ELR (cell line): ENCODE results near the gene TNIP3.
"Not testable (repeated sequence)": the region's sequence is repeated elsewhere in the genome, so short reads cannot be mapped to it uniquely, and the experiment has no call there.

Experiments
- DNase-seq: peaks from one replicate; pipeline ENCODE4 v3.0.0-alpha.2; 2015; ENCODE audit warnings: low read depth

The TNIP3 gene, protein sequence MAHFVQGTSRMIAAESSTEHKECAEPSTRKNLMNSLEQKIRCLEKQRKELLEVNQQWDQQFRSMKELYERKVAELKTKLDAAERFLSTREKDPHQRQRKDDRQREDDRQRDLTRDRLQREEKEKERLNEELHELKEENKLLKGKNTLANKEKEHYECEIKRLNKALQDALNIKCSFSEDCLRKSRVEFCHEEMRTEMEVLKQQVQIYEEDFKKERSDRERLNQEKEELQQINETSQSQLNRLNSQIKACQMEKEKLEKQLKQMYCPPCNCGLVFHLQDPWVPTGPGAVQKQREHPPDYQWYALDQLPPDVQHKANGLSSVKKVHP

GRCh38 chr4:121164291-121164690, at the start of gene TNIP3:
Gene TNIP3 (minus strand): TSS chr4:121164321. CDS start chr4:121164125, 196 bp downstream.
- peak; percentile 78 for DNase-seq

- DNase-seq = no peak
These were observed 48.7 kb upstream of the TNIP3 start for GRCh38 chr4:121212806-121213205.

DNA sequence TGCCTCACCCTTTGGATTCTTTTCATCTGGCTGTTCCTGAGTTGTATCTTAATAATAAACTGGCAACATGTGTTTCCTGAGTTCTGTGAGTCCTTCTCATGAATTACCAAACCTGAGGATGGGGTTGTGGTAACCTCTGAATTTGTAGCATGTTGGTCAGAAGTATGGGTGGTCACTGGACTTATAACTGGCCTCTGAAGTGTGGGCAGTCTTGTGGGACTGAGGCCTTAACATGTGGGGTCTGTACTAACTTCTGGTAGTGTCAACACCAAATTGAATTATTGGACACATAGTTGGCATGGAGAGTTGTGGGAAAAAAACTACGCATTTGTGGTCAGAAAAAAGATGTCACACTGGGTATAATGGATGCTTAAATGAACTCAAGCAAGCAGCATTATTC, 45.0 kb upstream of the TNIP3 start:
- no peak for DNase-seq

- no peak for DNase-seq
These were observed 44.3 kb upstream of the TNIP3 start for GRCh38 chr4:121208244-121209007.

DNA sequence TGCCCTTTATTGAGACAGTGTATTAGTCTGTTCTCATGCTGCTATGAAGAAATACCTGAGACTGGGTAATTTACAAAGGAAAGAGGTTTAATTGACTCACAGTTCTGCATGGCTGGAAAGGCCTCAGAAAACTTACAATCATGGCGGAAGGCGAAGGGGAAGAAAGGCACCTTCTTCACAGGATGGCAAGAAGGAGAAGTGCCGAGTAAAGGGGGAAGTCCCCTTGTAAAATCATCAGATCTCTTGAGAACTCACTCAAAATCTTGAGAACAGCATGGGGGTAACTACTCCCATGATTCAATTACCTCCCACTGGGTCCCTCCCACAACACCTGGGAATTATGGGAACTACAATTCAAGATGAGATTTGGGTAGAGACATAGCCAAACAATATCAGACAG, 41.7 kb upstream of the TNIP3 start:
- not testable (repeated sequence) for DNase-seq

- DNase-seq = no peak
These were observed 36.8 kb upstream of the TNIP3 start for GRCh38 chr4:121200795-121201472.

DNA sequence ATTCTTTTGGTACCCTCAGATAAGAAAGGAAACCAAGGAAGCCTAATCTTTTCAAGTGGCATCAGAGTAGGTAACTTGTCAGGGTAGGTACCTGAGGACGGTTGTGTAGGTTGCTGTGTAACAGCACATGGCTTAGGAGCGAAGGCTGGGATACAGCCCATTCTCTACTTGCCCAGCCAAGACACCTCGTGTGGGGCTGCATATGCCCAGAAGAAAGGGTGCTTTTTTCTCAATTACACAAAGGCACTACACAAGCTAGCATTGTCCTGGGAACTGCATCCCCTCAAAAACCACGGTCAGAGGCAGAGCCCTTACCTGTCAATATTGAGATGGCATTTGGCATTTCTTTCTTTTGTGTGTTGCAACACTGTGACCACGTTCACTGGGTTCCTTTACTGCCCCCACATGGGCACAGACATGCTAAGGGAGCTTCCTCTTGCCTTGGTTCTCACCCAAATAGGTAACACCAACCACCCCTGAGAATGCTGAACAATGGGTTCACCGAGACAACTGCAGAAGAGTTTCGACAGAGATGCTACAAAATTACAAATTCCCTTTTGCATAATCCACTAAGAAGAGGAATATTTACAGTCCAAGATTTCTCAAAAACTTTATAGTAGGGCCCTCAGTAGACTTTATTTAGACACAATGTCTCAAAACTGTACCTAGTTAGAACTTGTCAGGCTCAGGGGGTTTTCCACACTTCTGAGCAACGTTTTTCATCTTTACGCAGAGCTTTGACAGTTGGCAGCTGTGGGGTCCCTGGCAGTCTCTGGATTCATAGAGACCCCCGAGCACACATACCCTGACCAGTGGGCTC, 35.8 kb upstream of the TNIP3 start:
- DNase-seq = no peak

GRCh38 chr4:121198251-121198650, 34.1 kb upstream of the TNIP3 start:
- DNase-seq = no peak

- no peak for DNase-seq
These were observed 31.5 kb upstream of the TNIP3 start for GRCh38 chr4:121195649-121196048.

DNA sequence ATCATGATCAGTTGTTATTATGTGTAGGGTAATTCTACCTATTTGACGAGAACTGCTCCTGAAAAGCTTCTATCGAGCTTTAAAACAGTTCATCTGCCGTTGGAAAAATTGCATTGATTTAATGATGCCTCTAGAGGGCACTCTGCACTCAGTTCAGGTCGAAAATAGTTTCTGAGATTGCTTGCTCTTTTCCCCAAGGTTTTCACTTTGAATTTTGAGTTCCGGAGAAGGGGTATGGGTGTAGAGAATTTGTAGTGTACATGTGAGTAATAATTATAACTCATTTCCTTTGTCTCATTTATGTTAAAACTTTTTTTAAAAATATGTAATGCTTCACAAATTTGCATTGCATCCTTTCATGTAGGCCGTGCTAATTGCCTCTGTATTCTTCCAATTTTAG, 28.4 kb upstream of the TNIP3 start:
- DNase-seq = peak; percentile 56

DNA sequence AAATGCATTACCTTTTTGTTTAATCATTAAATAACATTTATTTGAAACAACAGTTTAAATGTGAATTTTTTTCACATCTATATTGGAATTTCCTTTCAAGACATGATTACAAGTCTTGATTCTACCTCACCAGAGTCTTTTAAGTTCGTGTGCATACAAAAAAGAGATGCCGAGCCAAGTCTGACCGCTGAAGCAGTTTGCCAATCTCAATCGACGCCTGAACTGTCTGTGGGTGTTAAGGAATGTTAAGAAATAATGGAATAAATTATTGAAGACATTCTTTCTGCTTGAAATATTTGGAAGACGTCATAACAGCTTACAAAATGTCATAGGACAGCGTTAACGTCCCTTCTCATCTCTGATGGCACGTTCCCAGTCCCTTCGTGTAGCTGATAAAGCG, 27.9 kb upstream of the TNIP3 start:
- DNase-seq = no peak

GRCh38 chr4:121191361-121191760, 27.2 kb upstream of the TNIP3 start:
- DNase-seq = no peak

DNA sequence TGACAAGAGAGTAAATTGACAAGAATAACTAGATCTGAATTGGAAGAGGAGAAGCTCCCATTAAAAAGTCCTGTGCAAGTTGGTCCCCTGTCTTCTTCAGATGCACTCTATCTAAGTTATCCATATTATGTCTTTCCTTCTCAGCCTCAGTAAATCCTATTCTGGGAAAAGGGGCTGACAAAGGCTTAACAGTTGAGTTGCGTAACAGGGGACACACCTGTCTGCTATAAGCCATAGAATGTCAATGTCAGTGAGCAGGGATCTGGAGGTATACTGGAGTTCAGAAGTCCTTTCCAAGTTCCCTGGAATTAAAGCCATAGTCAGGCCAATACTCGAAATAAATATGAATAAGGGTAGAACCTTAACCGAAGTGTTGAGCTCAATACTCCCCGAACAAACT, 26.3 kb upstream of the TNIP3 start:
- DNase-seq = no peak

GRCh38 chr4:121189326-121190215, 25.4 kb upstream of the TNIP3 start:
- no peak for DNase-seq

GRCh38 chr4:121187206-121187605, 23.1 kb upstream of the TNIP3 start:
- no peak for DNase-seq

DNA sequence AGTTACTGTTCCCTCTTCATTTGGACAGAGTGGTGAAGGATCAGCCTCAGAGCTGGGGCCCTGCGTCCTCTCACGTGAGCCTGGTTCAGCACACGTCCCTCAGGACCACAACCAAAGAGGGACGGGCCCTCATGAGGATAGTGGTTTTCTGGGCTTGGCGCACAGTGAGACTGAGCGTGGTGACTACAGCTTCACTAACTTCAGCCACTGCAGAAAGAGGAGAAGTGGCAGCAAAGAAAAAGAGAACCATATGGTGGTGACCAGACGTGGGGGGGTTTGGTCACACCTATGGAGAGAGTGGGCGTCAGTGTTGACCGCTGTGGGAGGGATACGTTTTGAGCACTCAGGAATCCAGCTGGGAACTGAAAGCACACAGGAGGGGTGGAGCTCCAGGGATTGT, 21.8 kb upstream of the TNIP3 start:
- no peak for DNase-seq

DNA sequence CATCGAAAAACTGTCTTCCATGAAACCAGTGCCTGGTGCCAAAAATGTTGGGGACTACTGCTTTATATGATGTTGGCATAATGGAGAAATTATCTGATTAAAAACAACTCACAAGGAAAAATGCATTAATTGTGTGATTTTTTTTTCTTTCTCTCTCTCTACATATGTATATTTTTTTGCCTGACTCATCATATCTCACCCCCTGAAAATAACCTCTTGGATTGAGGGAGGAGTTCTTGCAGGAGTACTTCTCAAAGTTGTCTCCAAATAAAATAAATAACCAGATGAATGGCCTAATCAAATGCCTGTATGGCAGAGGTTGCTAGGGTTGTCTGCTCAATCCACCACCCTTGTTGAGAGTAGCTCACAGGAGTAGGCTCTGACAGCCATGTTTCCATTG, 19.9 kb upstream of the TNIP3 start:
- DNase-seq = no peak

- no peak for DNase-seq
These were observed 19.2 kb upstream of the TNIP3 start for GRCh38 chr4:121183361-121183760.

GRCh38 chr4:121182296-121182695, 18.2 kb upstream of the TNIP3 start:
- DNase-seq = peak; percentile 29

DNA sequence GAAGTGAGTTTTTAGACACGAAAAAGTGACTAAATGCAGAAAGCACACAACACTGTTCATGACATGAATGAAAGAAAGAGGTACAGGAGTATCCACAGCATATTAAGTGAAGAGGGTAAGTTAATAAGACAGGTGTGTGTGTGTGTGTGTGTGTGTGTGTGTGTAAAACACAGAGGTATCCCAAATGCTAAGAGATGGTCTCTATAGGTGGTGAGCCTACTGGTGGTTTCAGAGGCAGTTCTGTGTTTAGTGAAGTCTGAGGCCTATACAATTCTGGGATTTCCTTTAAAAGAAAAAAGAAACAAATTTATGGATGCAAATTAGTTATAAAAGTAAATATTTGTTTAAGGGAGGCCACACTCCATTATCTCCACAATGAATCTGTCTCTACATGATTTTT, 17.4 kb upstream of the TNIP3 start:
- DNase-seq = no peak

DNA sequence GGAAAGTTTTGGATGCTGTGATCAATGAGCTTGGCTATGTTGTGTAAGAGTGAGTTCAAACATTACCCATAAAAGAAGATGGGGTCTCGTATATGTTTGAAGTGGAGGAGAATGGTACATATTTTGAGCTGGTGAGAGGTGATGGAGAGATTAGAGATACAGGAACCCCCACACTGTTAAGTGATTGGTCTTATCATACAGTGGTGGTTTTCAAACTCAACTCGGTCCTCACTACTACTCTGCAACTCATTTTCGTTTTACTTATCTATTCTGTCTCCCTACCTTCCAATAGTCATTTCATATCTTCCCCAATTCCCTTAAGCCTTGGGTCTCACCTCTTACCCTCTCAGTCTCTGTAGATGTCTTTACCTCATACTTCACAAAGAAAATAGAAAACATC, 16.4 kb upstream of the TNIP3 start:
- no peak for DNase-seq
